ENCODE results near the gene PODN. TPM values are rescaled to one million over a fixed set of nuclear protein-coding genes. Genes with fewer than 3 reads are reported as not detected.

Gene PODN
- total RNA-seq, 1 donor from 2014 or later = 35.3 TPM

- ATAC-seq (no peak), DNase-seq (ENCODE audit: missing footprints) (peak; percentile 59)
- intact Hi-C loops (cut with DNase I) = no loop called here
These were observed 9.3 kb downstream of the PODN start for GRCh38 chr1:53071167-53071865.

- intact Hi-C loops (cut with DNase I) = no loop called here
- no peak for ATAC-seq
These were observed 9.9 kb downstream of the PODN start for GRCh38 chr1:53071915-53072314.

GRCh38 chr1:53073287-53073686 lies 11.3 kb downstream of the PODN start:
- intact Hi-C loops (cut with DNase I) = no loop called here
- DNase-seq (ENCODE audit: missing footprints) = no peak
- ATAC-seq = no peak

More at GRCh38 chr1:53071915-53072314, 9.9 kb downstream of the PODN start:
- no peak for DNase-seq (ENCODE audit: missing footprints)

GRCh38 chr1:53073868-53074311 lies 11.9 kb downstream of the PODN start:
- ATAC-seq (peak; percentile 87), DNase-seq (ENCODE audit: missing footprints) (peak; percentile 79)
- intact Hi-C loops (cut with DNase I) = no loop called here

GRCh38 chr1:53074313-53075154 lies 12.5 kb downstream of the PODN start:
- ATAC-seq (no peak), DNase-seq (ENCODE audit: missing footprints) (peak; percentile 51)
- intact Hi-C loops (cut with DNase I) = no loop called here

- ATAC-seq (no peak), DNase-seq (ENCODE audit: missing footprints) (peak; percentile 44)
- intact Hi-C loops (cut with DNase I) = no loop called here
These were observed 13.2 kb downstream of the PODN start for GRCh38 chr1:53075206-53075605.

- intact Hi-C loops (cut with DNase I) = no loop called here
- ATAC-seq (no peak), DNase-seq (ENCODE audit: missing footprints) (peak; percentile 55)
These were observed 13.7 kb downstream of the PODN start for GRCh38 chr1:53075761-53076163.

- no peak for ATAC-seq
- peak; percentile 54 for DNase-seq (ENCODE audit: missing footprints)
- intact Hi-C loops (cut with DNase I) = no loop called here
These were observed 14.2 kb downstream of the PODN start for GRCh38 chr1:53076165-53076564.

- intact Hi-C loops (cut with DNase I) = no loop called here
These were observed 14.9 kb downstream of the PODN start for GRCh38 chr1:53076721-53077598.

GRCh38 chr1:53077599-53077965 lies 15.6 kb downstream of the PODN start:
- intact Hi-C loops (cut with DNase I) = no loop called here
- peak; percentile 31 for DNase-seq (ENCODE audit: missing footprints)
- ATAC-seq = no peak

More at GRCh38 chr1:53076721-53077598, 14.9 kb downstream of the PODN start:
- ATAC-seq (no peak), DNase-seq (ENCODE audit: missing footprints) (peak; percentile 66)

- intact Hi-C loops (cut with DNase I) = no loop called here
- peak; percentile 65 for DNase-seq (ENCODE audit: missing footprints)
- no peak for ATAC-seq
These were observed 16.5 kb downstream of the PODN start for GRCh38 chr1:53078333-53079101.

- intact Hi-C loops (cut with DNase I) = no loop called here
- peak; percentile 34 for DNase-seq (ENCODE audit: missing footprints)
- ATAC-seq = no peak
These were observed 17.2 kb downstream of the PODN start for GRCh38 chr1:53079251-53079650.

- intact Hi-C loops (cut with DNase I) = no loop called here
- ATAC-seq (no peak), DNase-seq (ENCODE audit: missing footprints) (no peak)
These were observed 18.0 kb downstream of the PODN start for GRCh38 chr1:53080041-53080440.

- no peak for ATAC-seq
These were observed 18.8 kb downstream of the PODN start for GRCh38 chr1:53080769-53081168.

GRCh38 chr1:53081384-53082066 lies 19.5 kb downstream of the PODN start:
- DNase-seq (ENCODE audit: missing footprints) (peak; percentile 61), ATAC-seq (no peak)

More at GRCh38 chr1:53080769-53081168, 18.8 kb downstream of the PODN start:
- intact Hi-C loops (cut with DNase I) = no loop called here
- peak; percentile 54 for DNase-seq (ENCODE audit: missing footprints)

GRCh38 chr1:53082826-53083455 lies 20.9 kb downstream of the PODN start:
- intact Hi-C loops (cut with DNase I) = no loop called here
- ATAC-seq = no peak
- DNase-seq (ENCODE audit: missing footprints) = peak; percentile 42

More at GRCh38 chr1:53081384-53082066, 19.5 kb downstream of the PODN start:
- intact Hi-C loops (cut with DNase I) = no loop called here

Data from Right ventricle myocardium inferior (tissue), 1 donor.